ENCODE data around the gene GLDC. TPM values are rescaled to one million over a fixed set of nuclear protein-coding genes. Genes with fewer than 3 reads are reported as not detected.
A peak's percentile ranks its signal among the peaks of the same experiment; 100 is the strongest.

The GLDC gene
- total RNA-seq, 2 donors from 2014 or later = not detected

DNA sequence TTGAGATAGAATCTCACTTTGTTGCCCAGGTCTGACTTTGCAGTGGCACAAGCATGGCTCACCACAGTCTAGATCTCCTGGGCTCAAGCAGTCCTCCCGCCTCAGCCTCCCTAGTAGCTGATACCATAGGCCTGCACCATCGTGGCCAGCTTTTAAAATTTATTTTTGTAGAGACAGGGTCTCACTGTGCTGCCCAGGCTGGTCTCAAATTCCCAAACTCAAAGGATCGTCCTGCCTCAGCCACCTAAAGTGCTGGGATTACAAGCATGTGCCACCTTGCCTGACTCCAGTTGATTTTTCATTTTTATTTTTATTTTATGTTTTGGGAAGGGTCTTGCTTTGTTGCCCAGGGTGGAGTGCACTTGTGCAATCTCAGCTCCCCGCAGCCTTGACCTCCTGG is 41.7 kb upstream of the GLDC start:
- no peak overlapping the region for H3K27ac ChIP-seq
- no peaks in the 10 kb centered on the region for H3K9me3 ChIP-seq
- no peak overlapping the region for H3K4me3 ChIP-seq
- WGBS, 2 donors = 84 to 89% methylated on average over 4 of the region's 4 CpGs
- no peak for TF ChIP-seq POLR2A (IDR thresholded peaks at IDR 0.05)
- TF ChIP-seq, protein P1, sequence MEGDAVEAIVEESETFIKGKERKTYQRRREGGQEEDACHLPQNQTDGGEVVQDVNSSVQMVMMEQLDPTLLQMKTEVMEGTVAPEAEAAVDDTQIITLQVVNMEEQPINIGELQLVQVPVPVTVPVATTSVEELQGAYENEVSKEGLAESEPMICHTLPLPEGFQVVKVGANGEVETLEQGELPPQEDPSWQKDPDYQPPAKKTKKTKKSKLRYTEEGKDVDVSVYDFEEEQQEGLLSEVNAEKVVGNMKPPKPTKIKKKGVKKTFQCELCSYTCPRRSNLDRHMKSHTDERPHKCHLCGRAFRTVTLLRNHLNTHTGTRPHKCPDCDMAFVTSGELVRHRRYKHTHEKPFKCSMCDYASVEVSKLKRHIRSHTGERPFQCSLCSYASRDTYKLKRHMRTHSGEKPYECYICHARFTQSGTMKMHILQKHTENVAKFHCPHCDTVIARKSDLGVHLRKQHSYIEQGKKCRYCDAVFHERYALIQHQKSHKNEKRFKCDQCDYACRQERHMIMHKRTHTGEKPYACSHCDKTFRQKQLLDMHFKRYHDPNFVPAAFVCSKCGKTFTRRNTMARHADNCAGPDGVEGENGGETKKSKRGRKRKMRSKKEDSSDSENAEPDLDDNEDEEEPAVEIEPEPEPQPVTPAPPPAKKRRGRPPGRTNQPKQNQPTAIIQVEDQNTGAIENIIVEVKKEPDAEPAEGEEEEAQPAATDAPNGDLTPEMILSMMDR (IDR thresholded peaks at IDR 0.05) = no peak
- ATAC-seq (no peak), DNase-seq (no peak)
- peaks cover 16% of the 10 kb centered on the region for H3K4me1 ChIP-seq
- H3K36me3 ChIP-seq (replicated peaks in 1 of 2; ENCODE audit: insufficient read depth in 1 of 2, low read depth in 2 of 2) = no peaks in the 10 kb centered on the region
- no peaks in the 10 kb centered on the region for H3K27me3 ChIP-seq
- intact Hi-C loops (cut with DNase I) = no loop called here

DNA sequence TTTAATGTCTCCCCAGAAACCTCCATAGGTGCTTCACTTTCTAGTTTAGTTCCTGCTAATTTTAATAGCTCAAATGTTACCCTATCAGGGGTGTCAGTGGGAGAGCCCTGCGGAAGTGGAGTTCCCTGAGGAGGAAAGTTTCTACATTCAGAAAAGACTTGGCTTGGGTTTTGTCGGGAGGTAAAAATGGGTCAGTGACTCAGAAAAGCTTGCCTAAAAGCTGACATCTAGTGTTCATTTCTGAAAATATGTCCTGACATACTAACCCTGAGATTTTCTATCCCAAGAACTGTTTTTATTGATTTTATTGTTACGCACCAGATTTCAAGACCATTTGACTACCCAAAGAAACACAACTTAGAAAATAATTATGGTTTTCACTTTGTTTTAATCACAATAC is 40.9 kb upstream of the GLDC start:
- ATAC-seq = no peak
- no peaks in the 10 kb centered on the region for H3K9me3 ChIP-seq
- no peaks in the 10 kb centered on the region for H3K36me3 ChIP-seq (replicated peaks in 1 of 2; ENCODE audit: insufficient read depth in 1 of 2, low read depth in 2 of 2)
- peak in 1 of 4 donors; percentile 16 for DNase-seq
- no peak overlapping the region for H3K4me3 ChIP-seq
- no peak overlapping the region for H3K27ac ChIP-seq
- no peaks in the 10 kb centered on the region for H3K27me3 ChIP-seq
- H3K4me1 ChIP-seq = peaks cover 17% of the 10 kb centered on the region
- WGBS, 2 donors = 51 to 59% methylated on average over 3 of the region's 3 CpGs
- intact Hi-C loops (cut with DNase I) = no loop called here
- TF ChIP-seq POLR2A (IDR thresholded peaks at IDR 0.05) = no peak
- TF ChIP-seq, protein P1 (IDR thresholded peaks at IDR 0.05) = peak in 2 of 7 experiments; percentile 19 to 24

DNA sequence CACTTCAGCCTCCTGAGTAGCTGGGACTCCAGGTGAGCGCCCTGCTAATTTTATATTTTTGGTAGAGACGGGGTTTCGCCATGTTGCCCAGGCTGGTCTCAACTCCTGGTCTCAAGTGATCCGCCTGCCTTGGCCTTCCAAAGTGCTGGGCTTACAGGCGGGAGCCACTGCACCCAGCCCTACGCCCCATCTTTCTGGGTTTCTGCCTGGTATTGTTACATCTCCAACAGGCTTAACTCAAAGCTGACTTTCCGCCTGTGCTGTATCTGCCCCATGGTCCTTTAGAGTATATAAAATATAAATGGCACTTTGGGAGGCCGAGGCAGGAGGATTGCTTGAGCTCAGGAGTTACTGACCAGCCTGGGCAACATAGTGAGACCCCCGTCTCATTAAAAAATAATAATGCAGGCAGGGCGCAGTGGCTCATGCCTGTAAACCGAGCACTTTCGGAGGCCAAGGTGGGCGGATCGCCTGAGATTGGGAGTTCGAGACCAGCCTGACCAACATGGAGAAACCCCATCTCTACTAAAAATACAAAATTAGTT is 36.5 kb upstream of the GLDC start:
- intact Hi-C loops (cut with DNase I) = no loop called here
- ATAC-seq (no peak), DNase-seq (peak in 1 of 4 donors; percentile 16)
- H3K27me3 ChIP-seq = no peaks in the 10 kb centered on the region
- TF ChIP-seq POLR2A (IDR thresholded peaks at IDR 0.05) = no peak
- TF ChIP-seq, protein P1 (IDR thresholded peaks at IDR 0.05) = no peak
- H3K4me3 ChIP-seq = peak overlapping the region; percentile 53 to 90
- no peaks in the 10 kb centered on the region for H3K9me3 ChIP-seq
- peak overlapping the region; percentile 97 to 100 (median 98) for H3K27ac ChIP-seq
- H3K4me1 ChIP-seq = peaks cover 17% of the 10 kb centered on the region
- 24 to 26% methylated on average over 15 of the region's 15 CpGs for WGBS, 2 donors
- no peaks in the 10 kb centered on the region for H3K36me3 ChIP-seq (replicated peaks in 1 of 2; ENCODE audit: insufficient read depth in 1 of 2, low read depth in 2 of 2)

DNA sequence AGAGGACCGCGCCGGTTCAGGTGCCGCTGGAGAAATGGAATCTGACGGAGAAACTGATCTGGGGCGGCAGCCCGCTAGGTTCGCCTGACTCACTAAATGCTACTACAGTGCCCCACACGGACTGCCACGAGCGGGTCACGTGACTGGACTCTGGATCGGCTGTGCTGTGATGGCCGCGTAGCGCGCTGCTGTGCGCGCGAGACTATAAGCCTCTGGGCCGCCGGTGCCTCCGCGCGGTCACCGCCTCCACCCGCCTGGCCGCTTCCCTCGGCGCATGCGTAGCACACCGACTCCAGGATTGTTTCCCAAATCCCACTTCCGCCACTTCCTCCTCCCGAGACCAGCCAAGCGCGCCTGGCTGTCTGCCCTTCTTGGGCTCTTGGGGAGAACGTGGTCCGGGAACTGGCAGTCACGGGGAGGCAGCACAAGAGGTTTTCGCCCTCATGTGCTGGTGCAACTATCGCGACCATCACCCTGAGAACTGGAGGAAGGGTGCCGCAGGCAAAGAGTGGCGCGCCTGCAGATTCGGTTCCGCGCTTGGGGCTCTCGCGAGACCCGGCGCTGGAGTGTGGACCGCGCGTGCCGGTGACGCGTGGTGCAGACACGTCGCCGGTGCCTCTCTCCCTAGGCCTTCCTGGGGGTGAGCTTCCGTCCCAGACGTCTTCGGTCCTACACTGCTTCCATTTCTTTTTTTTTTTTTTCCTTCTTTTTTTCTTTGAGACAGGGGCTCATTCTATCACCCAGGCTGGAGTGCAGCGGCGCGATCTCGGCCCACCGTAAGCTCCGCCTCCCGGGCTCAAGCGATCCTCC is 35.8 kb upstream of the GLDC start:
- TF ChIP-seq, protein P1 (IDR thresholded peaks at IDR 0.05) = peak in 3 of 7 experiments; percentile 8 to 33 (median 26)
- TF ChIP-seq POLR2A (IDR thresholded peaks at IDR 0.05) = peak; percentile 84 to 97 (median 93)
- H3K9me3 ChIP-seq = no peaks in the 10 kb centered on the region
- intact Hi-C loops (cut with DNase I) = no loop called here
- H3K27me3 ChIP-seq = no peaks in the 10 kb centered on the region
- ATAC-seq (peak; percentile 96), DNase-seq (peak; percentile 98)
- peaks cover 17% of the 10 kb centered on the region for H3K4me1 ChIP-seq
- 0% methylated on average over 21 to 69 of the region's 72 CpGs for WGBS, 2 donors
- H3K36me3 ChIP-seq (replicated peaks in 1 of 2; ENCODE audit: insufficient read depth in 1 of 2, low read depth in 2 of 2) = no peaks in the 10 kb centered on the region
- peak overlapping the region; percentile 97 to 100 (median 98) for H3K27ac ChIP-seq
- H3K4me3 ChIP-seq = peak overlapping the region; percentile 53 to 90

Data from body of pancreas (tissue), 4 donors.